ENCODE results near the gene NKX1-2. TPM values are rescaled to one million over a fixed set of nuclear protein-coding genes. Genes with fewer than 3 reads are reported as not detected.

The NKX1-2 gene
- total RNA-seq, 1 donor from 2014 or later, result 0.77 TPM

DNA sequence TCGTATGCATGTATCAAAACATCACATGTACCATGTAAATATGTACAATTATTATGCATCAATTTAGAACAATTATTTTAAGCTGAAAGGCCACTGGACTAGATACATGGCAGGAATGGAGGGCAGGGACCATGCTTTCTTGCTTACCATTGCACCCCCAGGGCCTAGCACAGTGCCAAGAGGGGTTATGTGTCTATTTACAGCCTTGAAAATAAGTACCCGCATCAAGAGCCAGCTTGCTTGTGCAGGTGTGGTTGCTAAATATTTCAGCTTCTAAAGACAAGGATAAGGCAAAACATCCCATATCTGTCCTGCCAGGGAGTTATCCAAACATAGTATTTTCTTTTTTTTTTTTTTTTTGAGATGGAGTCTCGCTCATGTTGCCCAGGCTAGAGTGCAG, 16.4 kb downstream of the NKX1-2 start:
- no peak overlapping the region for H3K27ac Mint-ChIP-seq (ENCODE audit: unreplicated experiment)
- TF ChIP-seq, protein P1, sequence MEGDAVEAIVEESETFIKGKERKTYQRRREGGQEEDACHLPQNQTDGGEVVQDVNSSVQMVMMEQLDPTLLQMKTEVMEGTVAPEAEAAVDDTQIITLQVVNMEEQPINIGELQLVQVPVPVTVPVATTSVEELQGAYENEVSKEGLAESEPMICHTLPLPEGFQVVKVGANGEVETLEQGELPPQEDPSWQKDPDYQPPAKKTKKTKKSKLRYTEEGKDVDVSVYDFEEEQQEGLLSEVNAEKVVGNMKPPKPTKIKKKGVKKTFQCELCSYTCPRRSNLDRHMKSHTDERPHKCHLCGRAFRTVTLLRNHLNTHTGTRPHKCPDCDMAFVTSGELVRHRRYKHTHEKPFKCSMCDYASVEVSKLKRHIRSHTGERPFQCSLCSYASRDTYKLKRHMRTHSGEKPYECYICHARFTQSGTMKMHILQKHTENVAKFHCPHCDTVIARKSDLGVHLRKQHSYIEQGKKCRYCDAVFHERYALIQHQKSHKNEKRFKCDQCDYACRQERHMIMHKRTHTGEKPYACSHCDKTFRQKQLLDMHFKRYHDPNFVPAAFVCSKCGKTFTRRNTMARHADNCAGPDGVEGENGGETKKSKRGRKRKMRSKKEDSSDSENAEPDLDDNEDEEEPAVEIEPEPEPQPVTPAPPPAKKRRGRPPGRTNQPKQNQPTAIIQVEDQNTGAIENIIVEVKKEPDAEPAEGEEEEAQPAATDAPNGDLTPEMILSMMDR (IDR thresholded peaks at IDR 0.05; ENCODE audit: unreplicated experiment), result no peak
- no peaks in the 10 kb centered on the region for H3K36me3 Mint-ChIP-seq (ENCODE audit: low read depth, unreplicated experiment)
- H3K9me3 Mint-ChIP-seq (ENCODE audit: unreplicated experiment), result no peaks in the 10 kb centered on the region
- no peak for DNase-seq (ENCODE audit: low spot score)
- no peak overlapping the region for H3K4me3 Mint-ChIP-seq (ENCODE audit: unreplicated experiment)
- no peaks in the 10 kb centered on the region for H3K27me3 Mint-ChIP-seq (ENCODE audit: unreplicated experiment)
- H3K4me1 Mint-ChIP-seq (ENCODE audit: unreplicated experiment), result no peaks in the 10 kb centered on the region

GRCh38 chr10:124430077-124430476, 19.8 kb downstream of the NKX1-2 start:
- H3K9me3 Mint-ChIP-seq (ENCODE audit: unreplicated experiment), result no peaks in the 10 kb centered on the region
- H3K36me3 Mint-ChIP-seq (ENCODE audit: low read depth, unreplicated experiment), result no peaks in the 10 kb centered on the region
- no peaks in the 10 kb centered on the region for H3K4me1 Mint-ChIP-seq (ENCODE audit: unreplicated experiment)
- DNase-seq (ENCODE audit: low spot score), result no peak
- TF ChIP-seq, protein P1 (IDR thresholded peaks at IDR 0.05; ENCODE audit: unreplicated experiment), result no peak
- no peak overlapping the region for H3K4me3 Mint-ChIP-seq (ENCODE audit: unreplicated experiment)
- no peak overlapping the region for H3K27ac Mint-ChIP-seq (ENCODE audit: unreplicated experiment)
- no peaks in the 10 kb centered on the region for H3K27me3 Mint-ChIP-seq (ENCODE audit: unreplicated experiment)

DNA sequence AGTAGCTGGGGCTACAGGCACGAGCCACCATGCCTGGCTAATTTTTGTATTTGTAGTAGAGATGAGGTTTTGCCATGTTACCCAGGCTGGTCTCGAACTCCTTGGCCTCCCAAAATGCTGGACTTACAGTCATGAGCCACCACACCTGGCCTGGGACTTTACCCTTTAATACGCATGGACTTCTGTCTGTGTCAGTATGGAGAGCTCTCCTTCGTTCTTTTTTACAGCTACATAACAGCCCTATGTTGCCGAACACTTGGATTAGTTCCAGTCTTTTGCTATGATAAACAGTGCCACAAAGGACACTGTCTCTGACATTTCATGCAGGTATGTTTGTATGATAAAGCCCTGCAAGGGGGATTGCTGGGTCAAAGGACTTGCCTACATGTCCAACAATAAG, 20.3 kb downstream of the NKX1-2 start:
- Mint-ChIP-seq H3K4me3 (ENCODE audit: unreplicated experiment) (no peak overlapping the region), H3K9me3 (ENCODE audit: unreplicated experiment) (no peaks in the 10 kb centered on the region), H3K4me1 (ENCODE audit: unreplicated experiment) (no peaks in the 10 kb centered on the region), H3K27me3 (ENCODE audit: unreplicated experiment) (no peaks in the 10 kb centered on the region), H3K27ac (ENCODE audit: unreplicated experiment) (no peak overlapping the region), H3K36me3 (ENCODE audit: low read depth, unreplicated experiment) (no peaks in the 10 kb centered on the region)
- TF ChIP-seq, protein P1 (IDR thresholded peaks at IDR 0.05; ENCODE audit: unreplicated experiment), result no peak
- DNase-seq (ENCODE audit: low spot score), result no peak

DNA sequence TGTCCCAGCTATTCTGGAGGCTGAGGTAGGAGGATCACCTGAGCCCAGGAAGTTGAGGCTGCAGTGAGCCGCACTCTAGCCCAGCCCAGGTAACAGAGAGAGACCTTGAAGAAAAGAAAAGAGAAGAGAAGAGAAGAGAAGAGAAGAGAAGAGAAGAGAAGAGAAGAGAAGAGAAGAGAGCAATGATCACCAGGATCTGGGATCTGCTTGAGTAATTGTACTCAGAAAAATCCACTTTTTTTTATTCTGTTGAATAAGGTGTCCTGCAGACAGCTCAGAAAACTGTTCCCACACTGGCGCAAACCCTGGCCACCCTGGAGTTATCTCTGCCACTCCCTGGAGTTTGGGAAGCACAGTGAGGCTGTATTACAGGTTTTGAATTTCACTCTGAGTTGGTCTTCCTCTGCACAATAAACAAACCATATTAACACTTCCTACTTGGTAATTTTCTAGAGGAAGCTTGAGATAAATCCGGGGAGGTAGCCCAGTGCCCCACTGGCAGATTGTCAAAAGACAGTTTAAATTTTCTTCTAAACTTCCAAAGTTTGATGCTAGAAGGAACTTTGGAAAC, 21.5 kb downstream of the NKX1-2 start:
- no peak overlapping the region for H3K4me3 Mint-ChIP-seq (ENCODE audit: unreplicated experiment)
- no peaks in the 10 kb centered on the region for H3K27me3 Mint-ChIP-seq (ENCODE audit: unreplicated experiment)
- H3K4me1 Mint-ChIP-seq (ENCODE audit: unreplicated experiment), result no peaks in the 10 kb centered on the region
- H3K27ac Mint-ChIP-seq (ENCODE audit: unreplicated experiment), result no peak overlapping the region
- no peak for DNase-seq (ENCODE audit: low spot score)
- H3K36me3 Mint-ChIP-seq (ENCODE audit: low read depth, unreplicated experiment), result no peaks in the 10 kb centered on the region
- H3K9me3 Mint-ChIP-seq (ENCODE audit: unreplicated experiment), result no peaks in the 10 kb centered on the region
- TF ChIP-seq, protein P1 (IDR thresholded peaks at IDR 0.05; ENCODE audit: unreplicated experiment), result no peak

- H3K4me3 Mint-ChIP-seq (ENCODE audit: unreplicated experiment), result no peak overlapping the region
- DNase-seq (ENCODE audit: low spot score), result no peak
- no peaks in the 10 kb centered on the region for H3K36me3 Mint-ChIP-seq (ENCODE audit: low read depth, unreplicated experiment)
- TF ChIP-seq, protein P1 (IDR thresholded peaks at IDR 0.05; ENCODE audit: unreplicated experiment), result no peak
- H3K9me3 Mint-ChIP-seq (ENCODE audit: unreplicated experiment), result no peaks in the 10 kb centered on the region
- peaks cover 2% of the 10 kb centered on the region for H3K27me3 Mint-ChIP-seq (ENCODE audit: unreplicated experiment)
- H3K27ac Mint-ChIP-seq (ENCODE audit: unreplicated experiment), result no peak overlapping the region
- H3K4me1 Mint-ChIP-seq (ENCODE audit: unreplicated experiment), result no peaks in the 10 kb centered on the region
Measured at GRCh38 chr10:124425227-124425962, 24.4 kb downstream of the NKX1-2 start.
